ENCODE results near the gene SYT5.

- TF ChIP-seq CTCF (IDR thresholded peaks at IDR 0.05), result no peak
- TF ChIP-seq POLR2A (IDR thresholded peaks at IDR 0.05), result no peak
Measured at GRCh38 chr19:55226788-55227187, 46.7 kb upstream of the SYT5 start.

All from thyroid gland (tissue), 4 donors.